ENCODE data around the gene PRPSAP2.
"Not testable (repeated sequence)": the region's sequence is repeated elsewhere in the genome, so short reads cannot be mapped to it uniquely, and the experiment has no call there.

PRPSAP2 gene

DNA sequence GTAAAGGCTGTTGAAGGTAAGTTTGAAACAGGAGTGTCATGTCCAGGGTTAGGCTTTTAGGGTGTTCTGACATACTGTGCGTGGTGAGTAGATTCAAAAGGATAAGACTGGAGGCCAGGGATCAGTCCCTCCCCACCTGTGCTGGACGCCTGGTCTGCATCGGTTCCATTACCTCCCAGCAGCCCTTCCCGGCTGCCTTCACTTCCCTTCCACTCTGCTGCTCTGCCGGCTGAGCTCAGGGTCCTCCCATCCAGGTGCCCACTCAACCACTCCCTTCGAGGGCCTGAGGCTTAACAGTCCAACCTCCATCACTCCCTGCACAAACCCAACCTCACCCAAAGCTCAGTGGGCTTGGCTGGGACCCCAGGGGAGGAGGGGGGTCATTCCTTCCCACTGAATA lies 89.9 kb downstream of the PRPSAP2 start:
- no peak for DNase-seq

DNA sequence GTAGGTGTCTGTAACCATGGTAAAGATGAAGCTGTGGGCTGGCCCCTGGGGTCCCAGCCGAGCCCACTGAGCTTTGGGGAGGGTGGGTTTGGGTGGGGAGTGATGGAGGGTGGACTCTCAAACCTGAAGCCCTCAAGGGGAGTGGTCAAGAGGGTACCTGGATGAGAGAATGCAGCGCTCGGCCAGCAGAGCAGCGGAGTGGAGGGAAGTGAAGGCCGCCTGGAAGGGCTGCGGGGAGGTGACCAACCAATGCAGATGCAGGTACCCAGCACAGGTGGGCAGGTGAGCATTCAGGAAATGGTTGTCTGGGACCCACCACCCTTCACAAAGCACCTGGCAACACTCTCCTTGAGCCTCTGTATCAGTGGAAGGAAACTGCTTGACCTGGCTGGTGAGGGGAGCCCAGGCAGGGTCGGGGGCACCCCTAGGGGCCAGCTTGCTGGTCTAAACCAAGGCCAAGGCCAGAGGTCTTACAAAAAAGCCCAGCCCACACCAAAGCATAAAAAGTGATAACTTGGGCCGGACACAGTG lies 90.6 kb downstream of the PRPSAP2 start:
- no peak for DNase-seq

DNA sequence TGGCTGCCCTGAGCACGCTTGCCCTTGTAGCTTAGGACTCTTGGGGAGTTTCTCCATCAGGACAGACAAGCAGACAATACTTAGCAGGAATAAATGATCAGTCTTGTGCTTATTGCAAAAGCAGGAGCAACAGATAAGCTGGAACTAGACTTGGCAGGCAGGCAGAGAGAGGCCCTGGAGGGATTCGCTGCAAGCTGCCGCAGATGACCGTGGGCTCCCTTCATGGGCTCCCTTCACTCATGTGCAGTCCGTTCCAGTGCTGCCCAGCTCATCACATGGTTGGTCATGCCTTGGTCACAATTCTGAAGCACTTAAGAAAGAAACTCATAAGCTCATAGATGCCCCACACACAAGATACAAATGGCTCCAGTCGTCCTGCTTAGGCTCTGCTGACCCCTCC lies 91.6 kb downstream of the PRPSAP2 start:
- DNase-seq: no peak

DNA sequence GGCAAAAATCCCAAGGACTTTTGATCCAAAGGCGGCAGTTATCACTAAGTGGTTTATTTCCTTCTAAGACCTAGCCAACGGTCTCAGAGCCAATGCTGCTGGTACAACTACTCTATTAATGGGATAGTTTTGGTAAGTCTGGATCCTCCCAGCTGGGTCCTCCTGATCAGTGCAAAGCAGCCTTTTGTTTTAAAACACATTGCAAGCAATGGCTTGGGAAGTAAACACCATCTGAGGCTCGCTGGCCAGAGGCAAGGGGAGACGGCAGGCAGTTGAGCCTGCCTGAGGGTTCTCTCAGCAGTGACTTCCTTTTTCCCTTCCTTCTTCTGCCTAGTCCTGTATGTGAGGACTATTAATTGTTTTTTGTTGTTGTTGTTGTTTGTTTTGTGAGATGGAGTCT lies 92.4 kb downstream of the PRPSAP2 start:
- DNase-seq: no peak

DNA sequence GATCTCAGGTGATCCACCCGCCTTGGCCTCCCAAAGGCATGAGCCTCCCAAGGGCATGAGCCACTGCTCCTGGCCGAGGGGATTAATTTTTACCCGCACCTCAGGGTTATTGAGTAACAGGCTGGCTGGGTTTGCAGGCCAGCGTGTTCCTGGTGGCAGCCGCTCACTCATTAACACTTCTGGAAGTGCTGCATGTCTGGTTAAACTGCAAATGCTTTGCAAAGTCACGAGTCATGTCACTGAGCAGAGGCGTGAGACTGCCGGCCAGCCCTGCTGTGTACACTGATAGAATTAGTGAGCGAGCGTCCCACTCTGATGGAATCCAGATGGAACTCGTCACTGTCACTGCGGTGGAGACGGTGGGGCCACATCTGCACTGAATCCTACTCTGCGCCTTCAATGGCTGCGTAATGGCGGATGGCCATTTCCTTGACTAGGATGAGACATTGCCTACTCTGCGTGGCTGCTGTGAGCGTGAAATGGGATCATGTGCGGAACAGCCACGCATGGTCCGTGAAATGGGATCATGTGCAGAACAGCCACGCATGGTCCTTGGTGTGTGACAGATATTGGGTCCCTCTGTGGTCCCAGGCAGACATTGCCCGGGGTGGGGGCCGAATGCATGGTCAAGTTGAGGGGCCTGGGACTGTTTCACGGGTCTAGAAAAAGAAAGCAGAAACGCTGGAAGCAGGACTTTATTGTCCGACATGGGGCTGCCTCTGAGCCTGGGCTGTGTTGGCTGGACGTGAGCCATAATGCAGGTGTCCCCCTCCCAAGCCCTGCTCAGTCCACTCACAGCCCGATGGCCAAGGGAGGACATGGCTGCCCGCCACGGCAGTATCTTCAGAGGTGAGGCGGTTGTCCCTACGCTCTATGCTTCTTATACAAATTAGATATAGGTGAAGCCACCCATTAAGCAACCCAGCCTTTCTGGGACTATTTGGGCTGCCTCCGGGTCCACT lies 93.3 kb downstream of the PRPSAP2 start:
- no peak for DNase-seq

DNA sequence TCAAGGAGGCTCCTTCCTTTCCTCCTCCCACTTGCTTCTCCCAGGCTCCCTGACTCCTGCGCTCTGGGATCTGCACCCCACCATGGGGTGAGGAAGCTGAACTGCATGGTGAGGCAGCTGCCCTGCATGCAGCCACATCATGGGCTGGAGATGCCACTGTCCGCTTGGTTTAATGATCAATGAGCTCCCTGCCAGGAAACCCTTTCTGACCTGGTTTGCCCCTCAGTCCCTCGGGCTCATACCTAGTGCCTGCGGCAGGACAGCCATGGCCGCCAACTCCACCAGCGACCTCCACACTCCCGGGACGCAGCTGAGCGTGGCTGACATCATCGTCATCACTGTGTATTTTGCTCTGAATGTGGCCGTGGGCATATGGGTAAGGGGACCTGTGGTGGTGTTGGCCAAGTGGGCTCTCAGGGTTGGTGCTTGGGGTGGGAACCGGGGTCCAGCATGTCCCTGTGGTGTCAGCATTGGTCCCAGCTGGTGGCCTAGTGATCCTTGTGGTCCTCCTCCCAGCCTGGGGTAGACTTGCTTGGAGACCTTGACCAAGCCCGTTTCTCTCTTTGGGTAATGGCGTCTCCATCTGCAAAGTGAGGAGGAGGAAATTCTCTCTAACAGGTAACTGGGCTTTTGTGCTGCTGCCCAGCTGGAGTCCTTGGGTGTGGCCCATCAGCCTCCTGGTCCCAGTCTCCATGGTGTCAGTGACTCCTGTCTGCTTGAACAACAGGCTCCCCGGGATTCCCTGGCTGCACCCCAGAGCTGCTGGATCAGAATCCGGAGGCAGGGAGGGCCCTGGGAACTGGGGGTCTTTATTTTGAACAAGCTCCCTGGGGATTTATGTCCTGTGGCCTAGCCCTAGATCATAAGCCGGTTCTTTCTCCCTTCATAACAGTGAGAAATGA lies 94.3 kb downstream of the PRPSAP2 start, which contains the start of gene SLC5A10:
Gene SLC5A10, plus strand, starts transcription at position 225 of the 902 bp plus-strand sequence. Its CDS starts 41 bp downstream, at position 266.
- DNase-seq: no peak

DNA sequence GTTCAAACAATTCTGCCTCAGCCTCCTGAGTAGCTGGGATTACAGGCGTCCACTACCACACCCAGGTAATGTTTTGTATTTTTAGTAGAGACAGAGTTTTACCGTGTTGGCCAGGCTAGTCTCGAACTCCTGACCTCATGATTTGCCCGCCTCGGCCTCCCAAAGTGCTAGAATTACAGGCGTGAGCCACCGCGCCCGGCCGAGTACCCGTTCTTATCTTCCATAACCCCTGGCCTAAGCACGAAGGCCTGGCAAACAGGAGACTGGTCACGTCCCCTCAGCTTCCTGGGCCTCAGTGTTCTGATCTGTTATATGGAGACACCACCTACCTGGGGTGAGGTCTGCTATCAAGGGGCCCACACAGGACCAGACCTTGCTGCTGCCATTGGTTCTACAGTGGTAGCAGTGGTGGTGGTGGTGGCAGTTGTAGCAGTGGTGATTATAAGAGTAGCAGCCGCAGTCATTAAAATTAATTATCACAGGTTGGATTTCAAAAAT lies 95.3 kb downstream of the PRPSAP2 start:
- DNase-seq: no peak

DNA sequence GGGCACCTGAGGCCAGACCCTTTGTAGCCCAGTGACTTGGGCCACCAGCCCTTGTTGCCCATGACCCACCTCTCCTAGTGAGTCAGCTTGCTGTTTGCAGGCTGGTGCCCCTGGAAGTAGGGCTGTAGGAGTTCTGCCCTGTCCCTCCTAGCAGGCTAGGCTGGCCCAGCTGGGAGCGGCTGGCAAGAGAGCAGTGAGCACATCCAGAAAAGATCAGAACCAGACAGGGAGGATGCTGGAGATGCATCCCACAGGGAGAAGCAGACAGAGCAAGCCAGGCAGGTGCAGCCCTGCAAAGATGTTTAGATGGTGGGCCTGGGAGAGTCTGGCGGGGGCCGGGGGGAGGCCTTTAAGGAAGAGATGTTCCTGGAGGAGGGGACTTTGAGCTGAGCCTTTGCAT lies 96.4 kb downstream of the PRPSAP2 start:
- no peak for DNase-seq

DNA sequence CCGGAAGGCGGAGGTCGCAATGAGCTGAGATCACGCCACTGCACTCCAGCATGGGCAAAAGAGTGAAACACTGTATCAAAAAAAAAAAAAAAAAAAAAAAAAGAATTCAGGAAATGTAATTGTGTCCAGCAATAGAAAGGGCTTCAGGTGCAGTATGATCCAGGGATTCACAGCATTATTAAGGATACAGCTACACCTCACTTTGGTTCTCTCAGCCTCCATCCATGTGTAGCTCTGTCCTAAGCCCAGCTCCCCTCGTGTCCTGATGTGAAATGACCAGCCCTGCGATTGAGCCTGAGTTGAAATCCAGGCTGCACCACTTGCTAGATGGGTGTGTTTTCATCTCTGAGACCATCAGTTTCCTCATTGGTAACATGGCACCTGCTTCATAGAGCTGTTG lies 97.1 kb downstream of the PRPSAP2 start:
- no peak for DNase-seq

DNA sequence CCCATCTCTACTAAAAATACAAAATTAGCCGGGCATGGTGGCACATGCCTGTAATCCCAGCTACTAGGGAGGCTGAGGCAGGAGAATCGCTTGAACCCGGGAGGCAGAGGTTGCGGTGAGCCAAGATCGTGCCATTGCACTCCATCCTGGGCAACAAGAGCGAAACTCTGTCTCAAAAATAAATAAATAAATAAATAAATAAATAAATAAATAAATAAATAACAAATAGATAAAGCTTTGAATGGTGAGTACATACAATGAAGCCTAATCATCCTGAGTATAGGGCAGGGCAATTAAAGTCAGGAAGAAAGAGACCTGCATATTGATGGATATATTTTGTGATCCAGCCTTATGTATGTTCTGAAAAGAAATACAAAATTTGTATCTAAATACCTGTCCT lies 98.1 kb downstream of the PRPSAP2 start:
- not testable (repeated sequence) for DNase-seq

DNA sequence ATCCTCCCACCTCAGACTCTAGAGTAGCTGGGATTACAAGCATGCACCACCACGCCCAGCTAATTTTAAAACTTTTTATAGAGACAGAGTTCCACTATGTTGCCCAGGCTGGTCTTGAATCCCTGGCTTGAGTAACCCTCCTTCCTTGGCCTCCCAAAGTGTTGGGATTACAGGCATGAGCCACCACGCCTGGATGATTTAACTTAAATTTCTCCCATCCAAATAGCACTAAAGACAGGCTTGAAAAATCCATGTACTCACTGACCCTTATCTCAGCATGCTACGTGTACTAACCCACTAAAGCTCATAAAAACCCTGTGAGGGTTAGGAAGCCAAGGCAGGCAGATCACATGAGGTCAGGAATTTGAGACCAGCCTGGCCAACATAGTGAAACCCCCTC lies 98.7 kb downstream of the PRPSAP2 start:
- no peak for DNase-seq

DNA sequence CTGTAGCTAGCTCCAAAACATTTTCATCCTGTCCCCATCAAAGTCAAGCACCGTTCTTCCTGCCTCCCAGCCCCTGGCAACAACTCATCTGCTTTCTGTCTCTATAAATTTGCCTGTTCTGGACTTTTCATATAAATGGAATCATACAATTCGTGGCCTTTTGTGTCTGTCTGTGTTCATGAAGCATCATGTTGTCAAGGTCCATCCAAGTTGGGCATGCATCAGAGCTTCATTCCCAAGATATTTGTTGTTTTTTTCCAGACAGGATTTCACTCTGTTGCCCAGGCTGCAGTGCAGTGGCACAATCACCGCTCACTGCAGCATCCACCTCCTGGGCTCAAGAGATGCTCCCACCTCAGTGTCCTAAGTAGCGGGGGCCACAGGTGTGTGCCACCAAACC lies 99.9 kb downstream of the PRPSAP2 start:
- DNase-seq: no peak

DNA sequence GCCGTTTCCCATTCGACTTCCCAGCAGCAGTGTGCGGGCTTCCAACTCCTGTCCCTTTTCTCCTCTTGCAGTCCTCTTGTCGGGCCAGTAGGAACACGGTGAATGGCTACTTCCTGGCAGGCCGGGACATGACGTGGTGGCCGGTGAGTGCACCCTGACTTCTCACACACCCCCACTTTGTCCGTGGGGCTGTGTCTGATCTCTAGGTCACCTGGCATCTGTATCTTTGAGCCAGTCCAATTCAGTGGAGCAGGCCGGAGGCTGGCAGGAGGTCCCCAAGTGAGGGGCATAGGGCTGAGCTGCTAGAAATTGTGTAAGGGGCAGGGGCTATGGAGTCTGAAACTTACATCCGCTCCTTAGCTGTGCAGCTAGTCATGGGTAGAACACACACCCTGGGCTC lies 100.7 kb downstream of the PRPSAP2 start:
- no peak for DNase-seq

DNA sequence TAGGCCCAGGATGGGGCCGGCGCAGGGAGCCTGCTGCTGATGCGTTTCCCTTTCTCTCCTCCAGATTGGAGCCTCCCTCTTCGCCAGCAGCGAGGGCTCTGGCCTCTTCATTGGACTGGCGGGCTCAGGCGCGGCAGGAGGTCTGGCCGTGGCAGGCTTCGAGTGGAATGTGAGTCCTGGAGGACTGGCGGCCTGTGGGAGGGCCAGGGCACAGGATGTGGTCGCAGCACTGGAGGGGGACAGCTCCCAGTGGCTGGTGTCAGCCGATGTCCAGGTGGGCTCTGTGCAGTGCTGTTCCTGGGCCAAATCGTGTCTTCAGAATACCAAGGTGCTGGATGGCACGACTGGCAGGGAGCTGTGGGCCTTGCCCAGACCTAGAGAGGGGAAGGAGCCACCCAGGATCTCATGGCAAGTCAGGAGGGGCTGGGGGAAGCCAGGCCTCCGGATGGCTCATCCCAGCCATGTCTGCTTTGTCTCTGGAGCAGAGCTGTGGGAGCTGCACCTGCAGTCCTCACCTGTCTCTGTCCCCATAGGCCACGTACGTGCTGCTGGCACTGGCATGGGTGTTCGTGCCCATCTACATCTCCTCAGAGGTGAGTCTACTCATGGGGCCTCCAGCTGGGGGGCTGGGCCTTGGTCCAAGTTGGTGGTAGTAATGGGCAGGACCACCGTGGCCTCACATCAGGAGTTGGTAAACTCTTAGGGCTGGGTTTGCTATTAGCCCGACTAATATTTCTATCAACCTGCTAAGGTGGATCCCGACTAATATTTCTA lies 101.3 kb downstream of the PRPSAP2 start:
- DNase-seq: no peak

DNA sequence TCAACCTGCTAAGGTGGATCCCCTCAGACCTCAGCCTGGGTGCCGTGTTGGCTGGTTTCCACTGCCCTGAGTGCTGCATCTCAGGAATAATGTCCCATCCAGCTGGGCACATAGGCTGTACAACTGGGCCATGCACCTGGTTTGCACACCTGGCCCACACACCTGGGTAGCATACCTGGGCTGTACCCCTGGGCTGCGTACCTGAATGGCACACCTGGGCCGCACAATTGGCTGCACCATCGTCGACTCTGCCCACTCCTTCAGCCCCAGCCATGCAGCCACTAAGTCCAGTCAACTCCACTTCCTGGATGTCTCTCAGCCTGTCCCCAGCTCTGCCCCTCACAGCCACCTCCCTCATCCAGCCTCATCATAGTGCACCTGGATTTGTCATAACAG lies 101.9 kb downstream of the PRPSAP2 start:
- DNase-seq: no peak

DNA sequence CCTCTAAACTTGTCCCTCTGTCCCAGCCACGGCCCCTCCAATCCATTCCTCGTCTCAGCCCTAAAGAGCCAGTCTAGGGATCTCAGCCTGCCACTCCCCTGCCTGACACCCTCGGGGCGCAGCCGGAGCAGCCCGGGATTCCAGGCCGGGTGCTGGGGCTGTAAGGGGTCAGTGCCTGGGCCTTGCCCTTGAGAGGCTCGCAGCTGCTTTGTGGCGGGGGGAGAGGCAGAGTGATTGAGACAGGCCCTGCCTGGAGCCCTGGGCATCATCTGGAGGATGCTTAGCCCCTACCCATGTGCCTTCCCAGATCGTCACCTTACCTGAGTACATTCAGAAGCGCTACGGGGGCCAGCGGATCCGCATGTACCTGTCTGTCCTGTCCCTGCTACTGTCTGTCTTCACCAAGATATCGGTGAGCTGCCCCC lies 102.3 kb downstream of the PRPSAP2 start:
- DNase-seq: no peak

DNA sequence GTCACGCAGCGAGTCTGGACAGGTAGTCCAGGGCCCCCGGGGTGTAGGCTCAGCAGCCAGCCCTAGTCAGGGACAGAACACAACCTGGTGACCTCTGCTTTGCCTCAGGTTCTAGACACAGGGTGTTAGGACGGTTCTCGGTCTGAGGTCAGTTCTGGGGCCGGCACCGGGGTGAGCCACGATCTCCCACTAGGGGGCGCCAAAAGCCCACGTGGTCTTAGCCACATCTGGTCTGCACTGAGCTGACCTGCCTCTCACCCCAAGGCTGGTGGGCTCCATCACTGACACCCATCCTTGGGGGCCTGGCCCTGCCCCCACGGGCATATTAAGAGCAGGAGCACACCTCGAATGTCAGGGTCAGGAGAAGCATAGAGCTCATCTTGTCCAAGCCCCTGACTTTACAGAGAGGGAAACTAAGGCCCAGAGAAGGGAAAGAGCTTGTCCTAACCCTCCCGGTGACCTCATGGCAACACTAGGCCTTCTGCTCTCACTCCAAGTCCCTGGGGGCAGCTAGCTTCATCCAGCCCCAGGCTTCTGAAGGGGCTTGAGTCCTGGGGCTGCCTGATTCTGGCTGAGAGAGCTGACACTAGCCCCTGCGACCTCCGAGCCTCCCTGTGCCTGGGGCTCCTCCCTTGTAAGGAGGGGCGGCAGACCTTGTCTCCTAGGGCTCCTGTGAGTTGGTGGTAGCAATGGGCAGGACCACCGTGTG lies 103.0 kb downstream of the PRPSAP2 start:
- DNase-seq: peak; percentile 89 to 90

DNA sequence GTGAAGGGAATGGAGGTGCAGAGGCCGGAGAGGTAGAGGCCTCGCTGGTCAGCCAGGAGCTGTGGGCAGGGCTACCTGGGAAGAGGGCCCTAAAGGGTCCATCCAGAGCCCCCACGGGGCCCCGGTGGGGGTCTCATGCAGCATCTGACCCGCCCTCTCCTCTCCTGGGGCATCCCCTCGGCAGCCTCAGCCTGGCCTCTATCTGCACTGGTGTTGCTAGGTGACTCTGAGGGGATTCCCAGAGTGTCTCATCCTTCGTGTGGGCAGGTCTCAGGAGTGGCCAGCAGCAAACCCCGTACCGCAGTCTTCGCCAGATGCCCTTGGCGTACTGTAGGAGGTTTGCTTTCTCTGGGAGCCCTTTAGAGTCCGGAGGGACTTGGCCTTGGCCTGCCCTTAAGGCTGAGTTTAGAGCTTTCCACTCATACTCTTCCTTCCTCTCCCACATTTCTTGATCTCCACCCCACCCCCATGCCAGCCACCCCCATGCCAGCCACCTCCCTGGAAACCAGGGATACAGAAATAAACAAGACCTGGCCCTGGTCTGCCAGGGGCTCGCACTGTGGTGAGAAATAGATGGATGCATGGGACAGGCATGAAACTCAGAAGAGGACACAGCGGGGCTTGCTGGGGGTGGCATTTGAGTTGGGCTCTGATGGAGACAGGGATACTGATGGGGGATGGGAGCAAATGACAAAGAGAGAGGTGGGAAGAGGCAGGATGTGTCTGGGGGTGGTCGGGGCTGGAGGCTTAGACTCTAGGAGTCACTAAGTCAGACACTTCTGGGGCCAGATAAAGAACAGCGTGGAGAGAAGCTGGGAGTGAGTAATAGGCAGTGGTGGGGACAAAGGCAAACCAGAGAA lies 103.9 kb downstream of the PRPSAP2 start:
- DNase-seq: peak in 1 of 2 donors; percentile 31

DNA sequence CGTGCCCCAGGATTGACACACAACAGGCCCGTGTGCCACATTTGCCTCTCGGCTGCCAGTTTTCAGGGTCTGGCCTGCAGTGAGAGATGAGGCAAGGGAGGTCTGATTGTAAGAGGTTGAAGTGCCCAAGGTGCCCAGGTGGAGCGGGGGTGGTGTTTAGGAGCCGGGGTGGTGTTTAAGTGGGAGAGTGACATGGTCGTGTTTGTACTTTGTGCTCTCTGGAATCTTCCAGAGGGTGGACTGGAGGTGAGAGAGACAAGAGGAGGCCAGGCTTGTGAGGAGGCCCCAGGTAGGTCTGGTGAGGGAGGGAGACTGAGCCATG lies 104.5 kb downstream of the PRPSAP2 start:
- DNase-seq: no peak

DNA sequence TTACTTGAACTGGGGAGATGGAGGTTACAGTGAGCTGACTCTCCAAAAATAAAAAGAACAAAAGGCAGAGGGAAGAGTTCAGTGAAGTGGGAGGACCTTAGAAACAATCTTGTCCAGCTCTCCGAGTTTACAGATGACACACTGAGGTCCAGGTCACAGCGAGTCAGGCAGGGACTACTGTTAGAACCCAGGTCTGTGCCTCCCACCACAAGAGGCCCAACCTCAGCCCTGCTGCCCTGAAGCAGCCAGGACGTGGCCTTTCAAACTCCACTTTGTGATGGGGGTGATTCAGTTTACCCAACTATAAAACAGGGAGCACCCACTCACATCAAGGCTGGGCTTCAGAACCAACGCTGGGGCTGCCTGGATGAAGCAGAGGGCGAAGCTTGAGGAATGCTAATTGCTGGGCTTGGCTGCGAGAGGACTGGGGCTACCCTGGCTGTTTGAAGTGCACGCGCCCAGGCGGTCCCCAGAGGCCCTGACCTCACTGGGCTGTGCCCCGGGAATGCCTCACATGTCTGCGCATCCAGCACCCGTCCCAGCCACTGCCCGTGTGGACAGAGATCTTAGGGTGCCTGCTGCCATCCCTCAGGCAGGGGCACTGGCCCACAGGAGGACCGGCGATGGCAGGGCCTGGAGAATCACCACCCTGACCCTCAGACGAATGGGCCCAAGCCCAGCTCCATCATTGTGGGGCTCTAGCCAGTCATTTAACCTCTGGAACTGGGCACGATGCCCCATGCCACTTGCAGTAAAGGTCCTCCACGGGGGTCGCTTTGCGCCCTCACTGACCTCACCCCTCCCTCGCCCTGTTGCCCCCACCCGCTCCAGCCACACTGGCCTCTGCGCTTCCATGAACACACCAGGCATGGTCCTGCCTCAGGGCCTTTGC lies 105.4 kb downstream of the PRPSAP2 start:
- no peak for DNase-seq
